GM20431 (cell line): ENCODE results near the gene SETD1B.

Experiments used
- in situ Hi-C: fragments of 300-500 bp; cut with MseI, MboI; formaldehyde crosslinking; loops from one replicate; pipeline ENCODE4 v1.15.0; 2020; ENCODE audit warnings: low sequenced_read_pairs; ENCODE audit not compliant: unreplicated experiment

The SETD1B gene

DNA sequence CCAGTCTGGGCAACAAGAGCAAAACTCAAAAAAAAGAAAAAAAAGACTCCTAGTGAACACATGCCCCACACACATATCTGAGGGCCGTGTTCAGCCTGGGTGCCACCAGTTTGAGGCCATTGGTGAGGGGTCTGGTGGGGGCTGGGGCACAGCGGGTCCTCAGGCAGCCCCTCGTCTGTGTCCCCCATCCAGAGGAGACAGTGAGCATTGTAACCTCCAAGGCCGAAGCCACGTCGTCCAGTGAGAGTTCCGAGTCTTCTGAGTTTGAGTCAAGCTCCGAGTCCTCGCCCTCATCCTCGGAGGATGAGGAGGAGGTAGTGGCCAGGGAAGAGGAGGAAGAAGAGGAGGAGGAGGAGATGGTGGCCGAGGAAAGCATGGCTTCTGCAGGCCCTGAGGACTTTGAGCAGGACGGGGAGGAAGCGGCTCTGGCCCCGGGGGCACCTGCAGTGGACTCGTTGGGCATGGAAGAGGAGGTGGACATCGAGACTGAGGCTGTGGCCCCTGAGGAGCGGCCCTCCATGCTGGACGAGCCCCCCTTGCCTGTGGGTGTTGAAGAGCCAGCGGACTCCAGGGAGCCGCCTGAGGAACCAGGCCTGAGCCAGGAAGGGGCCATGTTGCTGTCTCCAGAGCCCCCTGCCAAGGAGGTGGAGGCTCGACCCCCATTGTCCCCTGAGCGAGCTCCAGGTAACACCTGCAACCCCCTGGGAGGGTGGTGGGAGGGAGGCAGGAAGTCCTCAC, 15.6 kb downstream of the SETD1B start:
- in situ Hi-C loops, result no loop called here

- in situ Hi-C loops, result no loop called here
Observed at GRCh38 chr12:121820056-121820455, 16.2 kb downstream of the SETD1B start.

- in situ Hi-C loops, result no loop called here
Observed at GRCh38 chr12:121822393-121823100, 18.7 kb downstream of the SETD1B start.

GRCh38 chr12:121823101-121823726, 19.4 kb downstream of the SETD1B start:
- in situ Hi-C loops, result no loop called here

- in situ Hi-C loops, result no loop called here
Observed at GRCh38 chr12:121823727-121824115, 19.9 kb downstream of the SETD1B start.

GRCh38 chr12:121825041-121825523, 21.3 kb downstream of the SETD1B start:
- in situ Hi-C loops, result no loop called here

DNA sequence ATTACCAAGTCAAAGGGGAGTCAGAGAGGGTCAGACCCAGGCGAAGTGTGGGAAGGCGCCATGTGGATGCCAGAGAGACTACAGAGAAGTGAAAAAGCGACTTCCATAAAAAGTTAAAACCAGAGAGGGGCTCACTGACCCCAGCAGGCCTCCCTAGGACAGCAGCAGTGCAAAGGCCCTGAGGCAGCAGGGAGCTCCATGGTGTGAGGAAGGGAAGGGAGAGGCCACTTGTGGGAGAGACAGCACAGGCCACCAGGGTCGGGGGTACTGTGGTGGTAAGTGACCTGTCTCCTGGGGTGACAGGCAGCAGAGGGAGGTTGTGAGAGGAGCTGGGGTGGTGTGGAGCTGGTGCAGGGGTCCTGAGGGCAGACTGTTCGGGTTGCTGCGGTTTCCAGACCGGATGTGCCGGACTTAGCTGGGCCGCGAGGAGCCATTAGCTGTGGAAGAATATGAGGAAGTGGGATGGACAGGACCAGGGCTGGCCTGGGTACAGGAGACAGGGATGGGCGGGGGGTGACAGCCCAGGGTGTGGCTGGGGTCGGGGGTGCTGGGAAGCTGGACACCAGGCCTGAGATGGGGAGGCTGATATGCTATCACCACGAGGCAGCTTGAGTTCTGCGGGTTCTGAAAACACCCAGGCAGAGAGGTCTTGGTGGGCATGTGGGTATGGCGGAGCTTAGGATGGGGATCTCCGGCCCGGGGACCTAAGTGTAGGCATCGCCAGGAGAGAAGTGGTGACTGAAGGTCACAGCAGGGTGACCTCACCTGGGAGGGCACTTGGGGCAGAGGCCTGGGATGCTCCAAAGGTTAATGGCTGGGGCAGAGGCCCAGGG, 22.7 kb downstream of the SETD1B start:
- in situ Hi-C loops, result no loop called here

- in situ Hi-C loops, result no loop called here
Observed at GRCh38 chr12:121827351-121828099, 23.7 kb downstream of the SETD1B start.

GRCh38 chr12:121828306-121828705, 24.5 kb downstream of the SETD1B start:
- in situ Hi-C loops, result no loop called here

DNA sequence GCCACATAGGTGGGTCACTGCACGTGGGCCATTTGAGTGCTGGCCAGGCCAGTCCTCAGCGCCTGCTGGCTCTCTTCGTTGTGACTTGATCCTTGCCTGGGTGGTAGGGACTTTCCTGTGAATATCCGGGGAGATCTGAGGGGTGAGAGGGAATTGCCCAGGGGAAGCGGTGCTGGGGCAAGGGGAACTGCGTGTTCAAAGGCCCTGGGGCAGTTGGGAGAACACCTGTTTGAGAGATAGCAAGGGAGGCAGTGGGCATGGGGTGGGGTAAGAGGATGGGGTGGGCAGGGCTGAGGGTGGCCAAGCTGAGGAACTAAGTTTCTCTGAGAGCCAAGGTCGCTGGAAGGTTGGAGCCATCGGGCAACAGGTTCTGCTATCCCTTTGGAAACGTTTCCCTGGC, 25.0 kb downstream of the SETD1B start:
- in situ Hi-C loops, result no loop called here

GRCh38 chr12:121829250-121829918, 25.6 kb downstream of the SETD1B start:
- in situ Hi-C loops, result no loop called here

DNA sequence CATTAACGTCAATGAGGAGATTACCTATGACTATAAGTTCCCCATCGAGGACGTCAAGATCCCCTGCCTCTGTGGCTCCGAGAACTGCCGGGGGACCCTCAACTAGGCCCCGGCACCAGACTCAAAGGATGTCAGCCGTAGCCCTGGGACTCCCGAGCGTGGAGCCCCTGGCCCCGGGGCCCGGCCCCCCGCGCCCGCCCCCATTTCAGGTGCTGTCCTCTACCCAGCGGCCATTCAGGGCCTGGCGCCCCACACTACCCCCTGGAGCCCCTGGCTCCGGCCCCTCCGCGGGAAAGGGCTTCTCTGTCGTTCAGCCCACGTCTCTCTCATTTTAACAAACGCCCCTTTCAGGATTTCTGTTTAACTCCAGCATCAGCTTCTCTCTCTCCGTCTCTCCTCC, 26.3 kb downstream of the SETD1B start:
- in situ Hi-C loops, result no loop called here

DNA sequence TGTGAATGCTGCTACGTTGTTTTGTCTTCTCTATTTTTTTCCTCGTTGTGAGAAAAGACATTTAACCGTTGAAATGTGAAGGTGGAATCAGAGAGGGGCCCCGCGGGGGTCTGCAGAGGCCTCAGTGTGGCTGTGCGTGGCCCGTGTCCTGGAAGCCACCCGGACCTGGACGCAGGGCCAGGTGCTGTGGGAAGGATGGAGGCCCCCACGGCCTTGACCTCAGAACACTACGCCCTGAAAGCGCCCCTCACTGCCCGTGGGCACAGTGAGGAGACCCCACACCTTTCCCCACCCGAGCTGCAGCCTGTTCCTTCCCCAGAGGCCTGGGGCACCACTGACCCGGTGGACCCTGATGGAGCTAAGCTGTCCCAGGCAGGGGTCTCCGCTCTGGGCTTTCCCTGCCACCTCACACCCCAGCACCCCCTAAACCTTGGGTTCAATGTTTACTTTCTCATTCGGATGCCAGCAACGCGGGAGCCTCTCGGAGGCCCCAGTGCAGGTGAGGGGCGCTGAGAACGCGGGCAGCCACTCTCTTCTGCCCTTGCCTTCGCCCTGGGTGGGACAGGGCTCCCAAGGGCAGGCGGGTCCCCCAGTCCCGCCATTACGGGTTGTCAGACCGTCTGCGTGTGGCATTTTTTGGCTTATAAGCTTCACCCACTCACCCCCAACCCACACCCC, 26.9 kb downstream of the SETD1B start:
- in situ Hi-C loops, result no loop called here

DNA sequence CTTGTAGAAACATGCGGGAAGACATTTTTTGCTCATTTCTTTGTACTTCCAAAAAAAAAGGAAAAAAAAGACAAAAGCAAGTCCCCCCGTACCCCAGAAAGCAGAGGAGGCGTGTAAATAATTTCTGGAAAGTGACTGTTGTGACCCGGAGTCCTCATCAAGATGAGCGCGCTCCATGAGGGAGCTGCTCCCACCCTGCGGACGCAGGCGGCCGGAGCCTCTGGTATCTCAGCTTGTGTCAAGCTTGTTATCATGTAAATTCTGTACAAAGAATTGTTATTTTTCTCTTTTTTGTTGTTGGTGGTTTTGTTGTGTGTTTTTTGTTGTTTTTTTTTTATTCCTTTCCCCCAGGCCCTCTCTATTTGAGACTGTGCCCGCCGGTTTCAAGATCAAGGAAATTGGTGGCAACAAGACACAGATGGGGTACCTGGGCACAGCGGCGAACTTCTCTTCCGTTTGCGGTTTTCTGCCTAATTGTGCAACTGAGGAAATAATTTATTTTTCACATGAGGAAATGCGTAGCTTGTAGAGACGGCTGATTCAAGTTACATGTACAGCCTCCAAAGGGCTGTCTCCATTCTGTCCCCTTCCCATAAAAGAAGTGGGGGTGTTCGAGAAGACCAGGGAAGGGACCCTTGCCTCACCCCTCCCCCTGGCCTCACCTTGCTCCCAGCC, 27.9 kb downstream of the SETD1B start:
- in situ Hi-C loops, result no loop called here

GRCh38 chr12:121837680-121838079, 33.9 kb downstream of the SETD1B start:
- in situ Hi-C loops, result no loop called here

- in situ Hi-C loops, result no loop called here
Observed at GRCh38 chr12:121838126-121838525, 34.3 kb downstream of the SETD1B start.

DNA sequence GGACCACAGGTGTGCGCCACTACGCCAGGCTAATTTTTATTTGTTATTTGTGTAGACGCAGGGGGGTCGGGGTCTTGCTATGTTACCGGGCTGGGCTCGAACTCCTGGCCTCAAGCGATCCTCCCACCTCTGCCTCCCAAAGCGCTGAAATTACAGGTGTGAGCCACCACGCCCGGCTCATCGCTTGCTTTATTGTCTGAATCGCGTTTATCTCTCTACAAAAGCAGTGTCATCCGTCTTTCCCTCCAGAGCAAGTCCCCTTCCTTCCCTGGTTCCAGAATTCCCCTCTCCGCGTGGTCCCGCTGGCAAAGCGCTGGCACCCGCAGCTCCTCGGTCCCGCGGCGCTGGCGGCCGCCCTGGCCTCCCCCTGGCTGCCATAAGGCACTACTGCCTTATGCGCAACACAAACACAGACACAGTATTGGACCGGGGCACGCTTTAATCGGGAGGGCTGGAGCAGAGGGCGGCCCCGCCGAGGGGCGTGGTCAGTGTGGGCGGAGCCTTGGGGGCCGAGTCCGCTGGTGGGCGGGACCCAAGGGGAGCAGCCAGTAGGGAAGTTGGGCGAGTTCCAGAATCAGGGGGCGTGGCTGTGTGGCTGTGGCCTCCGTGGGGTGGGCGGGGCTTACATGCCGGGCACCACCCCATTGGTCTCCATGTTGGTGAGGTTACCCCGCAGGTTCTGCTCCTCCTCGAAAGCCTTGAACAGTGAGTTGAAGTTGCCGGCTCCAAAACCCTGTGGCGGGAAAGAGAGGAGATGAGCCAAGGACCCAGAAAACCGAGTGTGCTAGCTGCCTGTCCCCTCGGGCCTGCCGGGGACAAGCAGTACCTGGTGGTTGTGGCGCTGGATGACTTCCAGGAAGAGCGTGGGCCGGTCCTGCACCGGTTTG, 35.5 kb downstream of the SETD1B start:
- in situ Hi-C loops, result no loop called here
